Astrocyte (in vitro differentiated cells and primary cell): ENCODE data around the gene ETS1. TPM values are rescaled to one million over a fixed set of nuclear protein-coding genes. Genes with fewer than 3 reads are reported as not detected.
"Not testable (repeated sequence)": the region's sequence is repeated elsewhere in the genome, so short reads cannot be mapped to it uniquely, and the experiment has no call there.

Experiments used
- DNase-seq: peaks from one replicate; pipeline ENCODE4 v3.0.0-alpha.2; 2010; ENCODE audit warnings: low read depth
- FAIRE-seq: peaks from 2 replicates; lab custom pipeline; 2011; peaks lifted over from hg19 to GRCh38; lab: Jason Lieb, UNC
- H2AFZ ChIP-seq: 2 replicates; pipeline ENCODE4 v1.6.0; 2012; ENCODE audit warnings: low read depth, low read length, inconsistent platforms
- H3K27ac ChIP-seq: 2 replicates; pipeline ENCODE4 v1.5.1; 2011; ENCODE audit warnings: low read depth, low read length, inconsistent platforms
- H3K27me3 ChIP-seq: 2 replicates; pipeline ENCODE4 v1.6.0; 2011; ENCODE audit warnings: low read length, inconsistent platforms; ENCODE audit not compliant: insufficient read depth
- H3K36me3 ChIP-seq: 2 replicates; pipeline ENCODE4 v1.5.1; 2011; ENCODE audit warnings: low read length, inconsistent platforms; ENCODE audit not compliant: insufficient read depth
- H3K4me1 ChIP-seq: 2 replicates; pipeline ENCODE4 v1.5.1; 2011; ENCODE audit warnings: low read length, inconsistent platforms; ENCODE audit not compliant: insufficient read depth
- H3K4me2 ChIP-seq: 2 replicates; pipeline ENCODE4 v1.6.0; 2012; ENCODE audit warnings: low read length, inconsistent platforms
- H3K4me3 ChIP-seq: 2 replicates; pipeline ENCODE4 v1.5.1; 2011; ENCODE audit warnings: low read depth, mild to moderate bottlenecking, low read length, inconsistent platforms; ENCODE audit not compliant: insufficient read depth
- H3K79me2 ChIP-seq: 2 replicates; pipeline ENCODE4 v1.6.0; 2012; ENCODE audit warnings: mild to moderate bottlenecking, low read length, inconsistent platforms; ENCODE audit not compliant: insufficient read depth
- H3K9ac ChIP-seq: 2 replicates; pipeline ENCODE4 v1.6.0; 2012; ENCODE audit warnings: mild to moderate bottlenecking, low read length, inconsistent platforms
- H3K9me3 ChIP-seq: 2 replicates; pipeline ENCODE4 v1.5.1; 2012; ENCODE audit warnings: low read depth, mild to moderate bottlenecking, low read length, inconsistent platforms; ENCODE audit not compliant: insufficient read depth
- H4K20me1 ChIP-seq: 2 replicates; pipeline ENCODE4 v1.6.0; 2012; ENCODE audit warnings: low read length, inconsistent platforms; ENCODE audit not compliant: insufficient read depth
- H3K27ac Mint-ChIP-seq: one replicate; pipeline ENCODE4 v1.8.0; 2021; ENCODE audit warnings: mild to moderate bottlenecking, mixed read lengths; ENCODE audit not compliant: unreplicated experiment
- H3K27me3 Mint-ChIP-seq: one replicate; pipeline ENCODE4 v1.8.0; 2021; ENCODE audit warnings: low read depth, mixed read lengths; ENCODE audit not compliant: unreplicated experiment
- H3K36me3 Mint-ChIP-seq: one replicate; pipeline ENCODE4 v1.8.0; 2021; ENCODE audit warnings: low read depth, mixed read lengths; ENCODE audit not compliant: unreplicated experiment
- H3K4me1 Mint-ChIP-seq: one replicate; pipeline ENCODE4 v1.8.0; 2021; ENCODE audit warnings: low read depth, mixed read lengths; ENCODE audit not compliant: unreplicated experiment
- H3K4me3 Mint-ChIP-seq: one replicate; pipeline ENCODE4 v1.8.0; 2021; ENCODE audit warnings: mild to moderate bottlenecking, moderate library complexity, mixed read lengths; ENCODE audit not compliant: unreplicated experiment
- H3K9me3 Mint-ChIP-seq: one replicate; pipeline ENCODE4 v1.8.0; 2021; ENCODE audit warnings: mild to moderate bottlenecking, mixed read lengths; ENCODE audit not compliant: unreplicated experiment
- EZH2 ChIP-seq: IDR thresholded peaks from 2 replicates; pipeline ENCODE4 v1.6.1; 2012; ENCODE audit warnings: mild to moderate bottlenecking, low read length, inconsistent platforms; ENCODE audit not compliant: insufficient read depth
- total RNA-seq: library from RNA; stranded (reverse); gene quantifications from 2 replicates; pipeline ENCODE4 v1.2.1, GENCODE V29; 2021
- TF ChIP-seq, protein P1 (sequence below): IDR thresholded peaks from 2 replicates; pipeline ENCODE4 v1.5.1; 2011; ENCODE audit warnings: low read depth, mild to moderate bottlenecking, inconsistent platforms, low read length, moderate library complexity; ENCODE audit not compliant: insufficient read depth

Gene ETS1
- total RNA-seq, 1 donor from 2014 or later = 107 TPM

DNA sequence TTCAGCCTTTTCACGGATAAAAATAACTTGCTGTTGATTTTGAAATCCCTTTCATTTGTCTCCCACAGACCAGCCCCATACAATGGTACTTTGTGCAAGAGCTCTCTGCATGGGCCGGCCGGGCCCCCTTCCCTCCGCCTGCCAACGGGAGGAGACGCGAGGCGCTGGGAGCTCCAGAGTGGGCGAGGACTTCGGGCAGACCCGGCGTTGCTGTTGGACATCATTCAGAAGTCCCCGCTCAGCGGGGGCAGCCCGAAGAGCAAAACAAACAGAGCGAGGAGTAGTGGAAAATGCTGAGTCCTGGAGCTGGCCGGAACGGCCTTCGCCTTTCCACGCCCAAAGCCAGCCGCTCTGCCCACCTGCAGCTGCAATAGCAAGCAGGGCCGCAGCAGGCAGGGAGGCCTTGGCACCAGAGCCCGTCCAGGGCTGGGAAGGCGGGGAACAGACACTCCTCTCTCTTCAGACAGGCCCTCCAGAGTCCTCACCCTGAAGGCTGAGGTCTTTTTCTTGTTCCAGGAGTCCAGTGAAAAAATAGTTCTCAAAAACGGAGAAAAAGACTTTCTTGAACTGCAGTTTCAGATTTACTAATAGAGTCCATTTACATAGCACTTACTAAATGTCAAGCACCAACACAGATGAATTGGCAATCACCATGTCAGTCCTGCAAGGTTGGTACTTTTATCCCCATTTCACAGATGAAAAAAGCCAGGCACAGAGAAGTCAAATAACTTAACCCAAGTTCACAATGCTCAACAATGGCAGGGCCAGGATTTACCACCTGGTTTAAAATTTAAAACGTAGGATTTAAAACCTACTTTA lies 135.5 kb downstream of the ETS1 start:
- H3K9me3 Mint-ChIP-seq = peaks cover 2% of the 10 kb centered on the region
- H3K27ac ChIP-seq = peak overlapping the region; percentile 46
- H3K9me3 ChIP-seq = no peaks in the 10 kb centered on the region
- FAIRE-seq (no peak), DNase-seq (peak; percentile 70)
- H3K27me3 Mint-ChIP-seq = no peaks in the 10 kb centered on the region
- no peak overlapping the region for H2AFZ ChIP-seq
- H3K27me3 ChIP-seq = no peaks in the 10 kb centered on the region
- H3K36me3 ChIP-seq = peaks cover 5% of the 10 kb centered on the region
- peak overlapping the region; percentile 15 for H3K4me3 ChIP-seq
- H3K36me3 Mint-ChIP-seq = peaks cover 6% of the 10 kb centered on the region
- peak overlapping the region; percentile 74 for H3K9ac ChIP-seq
- TF ChIP-seq, protein P1, sequence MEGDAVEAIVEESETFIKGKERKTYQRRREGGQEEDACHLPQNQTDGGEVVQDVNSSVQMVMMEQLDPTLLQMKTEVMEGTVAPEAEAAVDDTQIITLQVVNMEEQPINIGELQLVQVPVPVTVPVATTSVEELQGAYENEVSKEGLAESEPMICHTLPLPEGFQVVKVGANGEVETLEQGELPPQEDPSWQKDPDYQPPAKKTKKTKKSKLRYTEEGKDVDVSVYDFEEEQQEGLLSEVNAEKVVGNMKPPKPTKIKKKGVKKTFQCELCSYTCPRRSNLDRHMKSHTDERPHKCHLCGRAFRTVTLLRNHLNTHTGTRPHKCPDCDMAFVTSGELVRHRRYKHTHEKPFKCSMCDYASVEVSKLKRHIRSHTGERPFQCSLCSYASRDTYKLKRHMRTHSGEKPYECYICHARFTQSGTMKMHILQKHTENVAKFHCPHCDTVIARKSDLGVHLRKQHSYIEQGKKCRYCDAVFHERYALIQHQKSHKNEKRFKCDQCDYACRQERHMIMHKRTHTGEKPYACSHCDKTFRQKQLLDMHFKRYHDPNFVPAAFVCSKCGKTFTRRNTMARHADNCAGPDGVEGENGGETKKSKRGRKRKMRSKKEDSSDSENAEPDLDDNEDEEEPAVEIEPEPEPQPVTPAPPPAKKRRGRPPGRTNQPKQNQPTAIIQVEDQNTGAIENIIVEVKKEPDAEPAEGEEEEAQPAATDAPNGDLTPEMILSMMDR = no peak
- no peak for TF ChIP-seq EZH2
- peaks cover 25% of the 10 kb centered on the region for H3K4me1 Mint-ChIP-seq
- H3K4me1 ChIP-seq = peaks cover 45% of the 10 kb centered on the region
- no peak overlapping the region for H3K27ac Mint-ChIP-seq
- H3K4me3 Mint-ChIP-seq = no peak overlapping the region
- H3K79me2 ChIP-seq = no peaks in the 10 kb centered on the region
- peak overlapping the region; percentile 77 for H3K4me2 ChIP-seq
- no peaks in the 10 kb centered on the region for H4K20me1 ChIP-seq

DNA sequence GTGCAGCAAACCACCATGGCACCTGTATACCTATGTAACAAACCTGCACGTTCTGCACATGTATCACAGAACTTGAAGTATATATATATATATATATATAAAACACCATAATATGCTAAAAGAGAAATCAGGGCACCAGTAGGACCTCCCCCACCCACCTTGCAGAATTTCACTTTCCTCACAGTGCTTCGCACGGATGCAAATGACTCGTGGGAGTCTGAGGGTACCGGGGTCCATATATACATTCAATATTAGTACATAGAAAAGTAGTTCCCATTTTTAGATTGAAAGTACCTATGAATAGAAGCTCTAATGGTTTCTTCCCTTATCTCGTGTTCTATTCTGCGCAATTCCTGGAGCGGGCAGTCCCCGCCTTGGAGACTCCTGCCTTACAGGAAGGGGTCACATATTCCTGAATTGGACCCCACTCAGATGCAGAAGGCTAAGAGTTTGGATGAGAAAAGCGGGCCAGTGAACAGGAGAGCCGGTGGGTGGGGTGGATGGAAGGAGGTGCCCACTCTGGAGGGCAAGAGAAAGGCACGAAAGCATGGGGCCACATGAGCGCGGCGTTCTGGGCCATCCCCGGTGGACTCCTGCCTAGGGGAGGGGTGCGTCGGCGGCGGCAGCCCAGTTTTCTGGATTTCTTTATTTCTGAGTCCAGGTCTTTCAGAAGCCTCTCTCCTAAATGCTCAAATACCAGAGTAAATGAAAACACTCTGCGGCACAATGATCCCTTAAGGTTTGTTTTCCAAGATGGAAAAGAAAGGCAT lies 136.3 kb downstream of the ETS1 start:
- Histone ChIP-seq H3K36me3 (no peaks in the 10 kb centered on the region), H3K4me1 (peaks cover 45% of the 10 kb centered on the region), H2AFZ (no peak overlapping the region), H3K9me3 (no peaks in the 10 kb centered on the region), H4K20me1 (no peaks in the 10 kb centered on the region), H3K9ac (peak overlapping the region; percentile 74), H3K27ac (peak overlapping the region; percentile 46), H3K79me2 (no peaks in the 10 kb centered on the region), H3K4me2 (peak overlapping the region; percentile 77), H3K4me3 (peak overlapping the region; percentile 15), H3K27me3 (no peaks in the 10 kb centered on the region)
- Mint-ChIP-seq H3K9me3 (peaks cover 2% of the 10 kb centered on the region), H3K4me3 (no peak overlapping the region), H3K27me3 (no peaks in the 10 kb centered on the region), H3K36me3 (peaks cover 6% of the 10 kb centered on the region), H3K27ac (no peak overlapping the region), H3K4me1 (peaks cover 25% of the 10 kb centered on the region)
- TF ChIP-seq, protein P1 = no peak
- no peak for TF ChIP-seq EZH2
- FAIRE-seq = no peak
- no peak for DNase-seq

DNA sequence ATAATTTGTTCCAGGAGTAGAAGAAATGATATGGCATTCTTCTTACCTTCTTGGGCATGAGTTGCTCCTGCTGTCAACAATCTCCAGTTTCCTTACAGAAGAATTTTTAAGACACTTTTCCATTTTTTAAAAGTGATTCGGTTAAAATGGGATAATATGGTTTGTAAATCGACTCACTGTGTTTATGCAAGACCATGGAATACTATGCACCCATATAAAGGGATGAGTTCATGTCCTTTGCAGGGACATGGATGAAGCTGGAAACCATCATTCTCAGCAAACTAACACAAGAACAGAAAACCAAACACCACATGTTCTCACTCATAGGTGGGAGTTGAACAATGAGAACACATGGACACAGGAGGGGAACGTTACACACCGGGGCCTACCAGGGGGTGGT lies 136.9 kb downstream of the ETS1 start:
- DNase-seq, FAIRE-seq, H3K27ac Mint-ChIP-seq, H3K9me3 ChIP-seq, H3K27me3 ChIP-seq, H3K36me3 Mint-ChIP-seq, H3K9ac ChIP-seq, H3K27me3 Mint-ChIP-seq, H2AFZ ChIP-seq, H3K36me3 ChIP-seq, H3K4me2 ChIP-seq, H3K9me3 Mint-ChIP-seq, H3K4me3 ChIP-seq, H3K27ac ChIP-seq, H3K4me3 Mint-ChIP-seq, H4K20me1 ChIP-seq, H3K79me2 ChIP-seq: not testable (repeated sequence)
- H3K4me1 ChIP-seq = peaks cover 45% of the 10 kb centered on the region
- peaks cover 25% of the 10 kb centered on the region for H3K4me1 Mint-ChIP-seq
